ENCODE results near the gene SHISA2. TPM values are rescaled to one million over a fixed set of nuclear protein-coding genes. Genes with fewer than 3 reads are reported as not detected.

Gene SHISA2
- total and polyA plus RNA-seq, 5 experiments from 2014 or later, result 0.37 to 1.8 (median 1.1) TPM

GRCh38 chr13:26046639-26047038 is 5.2 kb downstream of the SHISA2 start:
- no peak for ATAC-seq
- POLR2A ChIA-PET, result no interaction called here
- Mint-ChIP-seq H3K9me3 (no peaks in the 10 kb centered on the region), H3K27ac (peak overlapping the region in 1 of 10 donors; percentile 19), H3K4me3 (no peak overlapping the region), H3K4me1 (peaks cover 2 to 37% (median 24%) of the 10 kb centered on the region in 4 donors), H3K36me3 (no peaks in the 10 kb centered on the region), H3K27me3 (peaks cover 0 to 21% (median 3%) of the 10 kb centered on the region in 5 donors)
- no peak for DNase-seq

- DNase-seq, result peak in 2 of 10 donors; percentile 35 to 43
- peak; percentile 52 to 63 for ATAC-seq
Observed at GRCh38 chr13:26045142-26045541, 6.7 kb downstream of the SHISA2 start.

DNA sequence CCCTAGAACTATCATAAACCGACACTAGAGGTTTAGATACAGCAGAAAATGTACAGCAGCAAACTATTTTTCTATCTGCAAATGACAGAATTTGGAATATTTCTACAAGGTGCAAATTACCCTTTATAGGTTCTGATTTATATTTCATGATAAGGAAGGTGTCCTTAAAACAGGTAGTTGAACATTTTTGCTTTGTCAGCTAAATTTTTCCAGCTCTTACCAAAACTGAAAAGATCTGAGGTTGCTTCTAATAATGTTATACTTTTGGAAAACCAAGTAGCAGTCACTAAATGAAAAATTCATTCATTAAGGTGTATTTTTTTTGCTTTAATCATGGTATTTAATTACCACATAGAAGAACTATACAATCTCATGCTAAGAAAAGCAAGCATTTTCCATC is 9.0 kb downstream of the SHISA2 start:
- H3K4me1 Mint-ChIP-seq, result peaks cover 0 to 26% (median 15%) of the 10 kb centered on the region in 4 donors
- peak overlapping the region in 1 of 10 donors; percentile 18 for H3K4me3 Mint-ChIP-seq
- no peaks in the 10 kb centered on the region for H3K36me3 Mint-ChIP-seq
- H3K9me3 Mint-ChIP-seq, result no peaks in the 10 kb centered on the region
- POLR2A ChIA-PET, result interaction anchor here (0.6 to 1.8 kb wide), 3 partner anchors 9 to 280 kb away, joined by 3 to 7 read pairs (median 4); partner anchors contain the start of gene SHISA2
- H3K27ac Mint-ChIP-seq, result peak overlapping the region in 1 of 10 donors; percentile 85
- DNase-seq (no peak), ATAC-seq (no peak)
- H3K27me3 Mint-ChIP-seq, result peaks cover 0 to 13% (median 0%) of the 10 kb centered on the region in 5 donors

More at GRCh38 chr13:26045142-26045541, 6.7 kb downstream of the SHISA2 start:
- peak overlapping the region in 7 of 10 donors; percentile 14 to 59 (median 23) for H3K4me3 Mint-ChIP-seq
- POLR2A ChIA-PET, result no interaction called here
- peaks cover 0 to 23% (median 3%) of the 10 kb centered on the region in 5 donors for H3K27me3 Mint-ChIP-seq
- peaks cover 2 to 37% (median 24%) of the 10 kb centered on the region in 4 donors for H3K4me1 Mint-ChIP-seq
- H3K36me3 Mint-ChIP-seq, result no peaks in the 10 kb centered on the region
- H3K9me3 Mint-ChIP-seq, result no peaks in the 10 kb centered on the region
- peak overlapping the region in 7 of 10 donors; percentile 14 to 71 (median 28) for H3K27ac Mint-ChIP-seq

DNA sequence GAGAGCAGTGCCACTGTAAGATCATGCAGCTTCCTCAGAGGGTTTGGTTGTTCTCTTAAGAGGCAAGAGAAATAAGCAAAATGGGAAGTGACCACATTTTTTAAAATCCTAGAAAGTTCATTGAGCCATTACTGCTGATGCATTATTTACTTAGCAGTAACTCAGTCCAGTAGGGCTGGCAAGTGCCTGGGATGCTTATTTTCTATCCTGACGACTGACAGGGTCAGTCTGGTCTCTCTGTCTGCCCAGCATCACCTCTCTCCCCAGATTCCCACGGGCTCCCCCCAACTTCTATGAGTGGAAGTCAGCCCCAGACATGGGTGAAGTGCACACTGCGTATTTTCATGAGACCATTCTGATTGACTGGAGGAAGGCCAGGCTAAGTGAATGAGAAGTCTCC is 10.4 kb downstream of the SHISA2 start:
- no peak overlapping the region for H3K4me3 Mint-ChIP-seq
- no peaks in the 10 kb centered on the region for H3K9me3 Mint-ChIP-seq
- POLR2A ChIA-PET, result interaction anchor here (0.7 kb wide), 1 partner anchor 174 kb away, joined by 3 read pairs; no protein-coding TSS in a partner anchor
- DNase-seq (no peak), ATAC-seq (no peak)
- H3K36me3 Mint-ChIP-seq, result no peaks in the 10 kb centered on the region
- H3K4me1 Mint-ChIP-seq, result peaks cover 0 to 26% (median 15%) of the 10 kb centered on the region in 4 donors
- no peak overlapping the region for H3K27ac Mint-ChIP-seq
- peaks cover 0 to 4% (median 0%) of the 10 kb centered on the region in 5 donors for H3K27me3 Mint-ChIP-seq

DNA sequence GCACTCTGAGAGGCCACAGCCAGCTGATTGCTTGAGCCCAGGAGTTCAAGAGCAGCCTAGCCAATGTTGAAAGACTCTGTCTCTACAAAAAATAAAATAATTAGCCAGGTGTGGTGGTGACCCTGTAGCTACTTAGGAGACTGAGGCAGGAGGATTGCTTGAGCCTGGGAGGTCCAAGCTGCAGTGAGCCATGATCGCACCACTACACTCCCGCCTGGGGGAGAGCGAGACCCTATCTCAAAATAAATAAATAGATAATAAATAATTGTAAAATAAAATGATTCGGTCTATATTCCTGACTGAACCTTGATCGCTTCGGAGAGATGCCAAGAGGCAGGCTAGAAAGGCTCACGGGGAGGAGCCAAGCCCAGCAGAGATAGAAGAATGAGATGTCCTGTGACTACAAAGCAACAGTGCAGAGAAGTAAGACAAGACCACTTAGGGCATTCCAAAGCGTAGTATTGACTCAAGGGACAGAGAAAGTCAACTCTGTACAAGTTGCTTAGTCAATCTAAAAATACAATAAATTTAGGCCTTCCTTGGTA is 12.8 kb downstream of the SHISA2 start:
- ATAC-seq (no peak), DNase-seq (no peak)
- peaks cover 0 to 4% (median 0%) of the 10 kb centered on the region in 9 donors for H3K9me3 Mint-ChIP-seq
- H3K4me1 Mint-ChIP-seq, result peaks cover 0 to 16% (median 2%) of the 10 kb centered on the region in 4 donors
- peaks cover 0 to 2% (median 0%) of the 10 kb centered on the region in 3 donors for H3K36me3 Mint-ChIP-seq
- H3K27ac Mint-ChIP-seq, result no peak overlapping the region
- POLR2A ChIA-PET, result no interaction called here
- peaks cover 0 to 5% (median 0%) of the 10 kb centered on the region in 5 donors for H3K27me3 Mint-ChIP-seq
- H3K4me3 Mint-ChIP-seq, result no peak overlapping the region

DNA sequence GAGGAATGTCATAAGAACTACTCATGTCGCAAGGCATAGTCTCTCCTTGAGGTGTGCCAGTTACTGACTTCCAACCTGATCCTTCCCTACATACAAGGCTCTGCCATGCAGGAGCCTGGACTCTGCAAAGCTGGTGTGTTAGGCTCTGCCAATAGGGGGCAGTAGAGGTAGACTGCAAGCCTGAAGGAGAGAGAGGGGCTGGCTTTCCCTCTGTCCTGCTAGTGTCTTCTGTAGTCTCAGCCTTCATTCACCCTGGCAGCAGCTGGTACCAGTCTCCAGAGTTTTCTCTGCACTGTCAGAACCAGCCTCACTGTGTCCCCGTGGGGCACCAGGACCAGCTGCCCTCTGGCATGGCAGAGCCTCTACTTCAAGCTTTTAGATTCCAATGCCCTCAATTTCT is 14.5 kb downstream of the SHISA2 start:
- ATAC-seq, result peak; percentile 50 to 59
- POLR2A ChIA-PET, result interaction anchor here (1.2 kb wide), 1 partner anchor 11 kb away, joined by 3 read pairs; no protein-coding TSS in a partner anchor
- DNase-seq, result peak in 5 of 10 donors; percentile 28 to 50 (median 36)
- Mint-ChIP-seq H3K4me3 (no peak overlapping the region), H3K9me3 (peaks cover 0 to 4% (median 0%) of the 10 kb centered on the region in 9 donors), H3K36me3 (peaks cover 0 to 6% (median 0%) of the 10 kb centered on the region in 3 donors), H3K27ac (peak overlapping the region in 1 of 10 donors; percentile 38), H3K27me3 (peaks cover 0 to 7% (median 0%) of the 10 kb centered on the region in 5 donors), H3K4me1 (peaks cover 0 to 6% (median 0%) of the 10 kb centered on the region in 4 donors)

DNA sequence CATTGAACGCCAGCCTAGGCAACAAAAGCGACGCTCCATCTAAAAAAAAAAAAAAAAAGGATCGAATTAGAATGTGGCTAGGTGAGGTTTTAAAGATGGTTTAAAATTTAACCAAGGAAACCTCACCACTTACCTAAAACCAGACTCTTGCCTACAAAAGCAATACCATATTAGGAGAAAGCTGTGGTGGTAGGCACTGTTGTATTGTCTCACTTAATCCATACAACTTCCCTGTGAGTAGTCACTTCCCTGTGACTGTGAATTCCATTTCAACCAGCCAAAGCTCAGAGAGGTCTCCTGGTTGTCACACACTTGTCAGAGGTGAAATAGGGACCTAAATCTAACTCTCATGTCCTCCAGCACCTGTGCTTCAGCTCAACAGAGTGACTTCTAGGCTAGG is 15.4 kb downstream of the SHISA2 start:
- DNase-seq, result no peak
- H3K27me3 Mint-ChIP-seq, result peaks cover 0 to 7% (median 0%) of the 10 kb centered on the region in 5 donors
- peaks cover 0 to 11% (median 0%) of the 10 kb centered on the region in 3 donors for H3K36me3 Mint-ChIP-seq
- H3K27ac Mint-ChIP-seq, result no peak overlapping the region
- POLR2A ChIA-PET, result interaction anchor here (0.7 to 1.2 kb wide), 2 partner anchors 10 to 1136 kb away, joined by 3 read pairs; no protein-coding TSS in a partner anchor
- H3K9me3 Mint-ChIP-seq, result peaks cover 0 to 4% (median 0%) of the 10 kb centered on the region in 9 donors
- ATAC-seq, result no peak
- H3K4me3 Mint-ChIP-seq, result no peak overlapping the region
- peaks cover 0 to 3% (median 0%) of the 10 kb centered on the region in 4 donors for H3K4me1 Mint-ChIP-seq

- DNase-seq (no peak), ATAC-seq (no peak)
- H3K27ac Mint-ChIP-seq, result no peak overlapping the region
- no peak overlapping the region for H3K4me3 Mint-ChIP-seq
- peaks cover 0 to 4% (median 0%) of the 10 kb centered on the region in 4 donors for H3K4me1 Mint-ChIP-seq
- peaks cover 0 to 5% (median 0%) of the 10 kb centered on the region in 5 donors for H3K27me3 Mint-ChIP-seq
- H3K9me3 Mint-ChIP-seq, result peaks cover 0 to 8% (median 0%) of the 10 kb centered on the region in 9 donors
- H3K36me3 Mint-ChIP-seq, result peaks cover 0 to 11% (median 0%) of the 10 kb centered on the region in 3 donors
- POLR2A ChIA-PET, result interaction anchor here (0.7 kb wide), 1 partner anchor 20 kb away, joined by 5 read pairs; no protein-coding TSS in a partner anchor
Observed at GRCh38 chr13:26034018-26034417, 17.8 kb downstream of the SHISA2 start.

DNA sequence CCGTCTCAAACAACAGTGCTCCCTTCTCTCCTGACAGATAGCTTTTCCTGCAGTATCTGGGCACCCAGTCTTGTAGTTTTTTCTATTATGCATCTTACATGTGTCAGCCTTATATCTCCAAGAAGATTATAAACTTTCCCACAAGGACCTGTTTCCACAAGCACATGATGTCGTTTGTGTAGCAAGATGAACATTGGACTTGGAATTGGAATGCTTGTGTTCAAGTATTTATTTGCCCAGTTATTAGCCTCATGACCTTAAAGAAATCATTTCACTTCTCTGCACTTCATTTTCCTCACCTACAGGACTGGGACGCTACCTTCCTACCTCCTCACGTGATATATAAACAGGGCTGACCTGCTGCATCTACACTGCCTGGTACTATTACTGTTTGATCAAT is 21.5 kb downstream of the SHISA2 start:
- H3K4me1 Mint-ChIP-seq, result peaks cover 0 to 4% (median 0%) of the 10 kb centered on the region in 4 donors
- no peak overlapping the region for H3K4me3 Mint-ChIP-seq
- POLR2A ChIA-PET, result no interaction called here
- no peak overlapping the region for H3K27ac Mint-ChIP-seq
- H3K9me3 Mint-ChIP-seq, result peaks cover 0 to 5% (median 0%) of the 10 kb centered on the region in 9 donors
- DNase-seq (no peak), ATAC-seq (no peak)
- H3K27me3 Mint-ChIP-seq, result peaks cover 0 to 2% (median 0%) of the 10 kb centered on the region in 5 donors
- H3K36me3 Mint-ChIP-seq, result peaks cover 0 to 11% (median 0%) of the 10 kb centered on the region in 3 donors

- Mint-ChIP-seq H3K4me1 (peaks cover 0 to 4% (median 0%) of the 10 kb centered on the region in 4 donors), H3K9me3 (peaks cover 0 to 5% (median 0%) of the 10 kb centered on the region in 9 donors), H3K36me3 (peaks cover 0 to 11% (median 0%) of the 10 kb centered on the region in 3 donors), H3K27ac (no peak overlapping the region), H3K4me3 (no peak overlapping the region), H3K27me3 (peaks cover 0 to 4% (median 0%) of the 10 kb centered on the region in 5 donors)
- no peak for DNase-seq
- ATAC-seq, result no peak
- POLR2A ChIA-PET, result no interaction called here
Observed at GRCh38 chr13:26029581-26030136, 22.2 kb downstream of the SHISA2 start.

- no peak for ATAC-seq
- Mint-ChIP-seq H3K27ac (no peak overlapping the region), H3K36me3 (peaks cover 4% of the 10 kb centered on the region in 3 donors), H3K4me1 (peaks cover 0 to 2% (median 0%) of the 10 kb centered on the region in 4 donors), H3K4me3 (no peak overlapping the region), H3K27me3 (peaks cover 0 to 3% (median 0%) of the 10 kb centered on the region in 5 donors), H3K9me3 (peaks cover 0 to 11% (median 3%) of the 10 kb centered on the region in 9 donors)
- POLR2A ChIA-PET, result interaction anchor here (1.1 to 1.5 kb wide), 2 partner anchors 9 to 11 kb away, joined by 3 to 5 read pairs; no protein-coding TSS in a partner anchor
- no peak for DNase-seq
Observed at GRCh38 chr13:26026211-26026610, 25.6 kb downstream of the SHISA2 start.

- Mint-ChIP-seq H3K4me3 (no peak overlapping the region), H3K9me3 (peaks cover 0 to 13% (median 2%) of the 10 kb centered on the region in 9 donors), H3K27ac (peak overlapping the region in 1 of 10 donors; percentile 34), H3K36me3 (peaks cover 8 to 9% (median 9%) of the 10 kb centered on the region in 3 donors), H3K4me1 (peaks cover 0 to 2% (median 1%) of the 10 kb centered on the region in 4 donors), H3K27me3 (peaks cover 0 to 3% (median 0%) of the 10 kb centered on the region in 5 donors)
- ATAC-seq (no peak), DNase-seq (no peak)
- POLR2A ChIA-PET, result interaction anchor here (1.5 kb wide), 1 partner anchor 8 kb away, joined by 5 read pairs; no protein-coding TSS in a partner anchor
Observed at GRCh38 chr13:26025771-26026170, 26.0 kb downstream of the SHISA2 start.

Measured in naive thymus-derived CD8-positive, alpha-beta T cell (primary cell).